KMS-11 (cell line): ENCODE results near the gene SH3D21.

Experiments used
- H2AFZ ChIP-seq: fragments of 200-600 bp; sonication (generic); 2 replicates; pipeline ENCODE4 v1.6.1; 2016; ENCODE audit warnings: antibody characterized with exemption, mixed run types, low read depth
- H3K27ac ChIP-seq: fragments of 200-600 bp; sonication (generic); 2 replicates; pipeline ENCODE4 v1.6.1; 2016; ENCODE audit warnings: mild to moderate bottlenecking, mixed run types
- H3K27me3 ChIP-seq: fragments of 200-600 bp; sonication (generic); 2 replicates; pipeline ENCODE4 v1.6.1; 2017; ENCODE audit warnings: mild to moderate bottlenecking, low read depth, mixed run types, moderate library complexity; ENCODE audit not compliant: insufficient read depth
- H3K36me3 ChIP-seq: fragments of 200-600 bp; sonication (generic); 2 replicates; pipeline ENCODE4 v1.6.1; 2017; ENCODE audit warnings: mild to moderate bottlenecking, mixed run types; ENCODE audit not compliant: insufficient read depth
- H3K4me1 ChIP-seq: fragments of 200-600 bp; sonication (generic); 2 replicates; pipeline ENCODE4 v1.6.1; 2016; ENCODE audit warnings: mild to moderate bottlenecking, low read depth, mixed run types; ENCODE audit not compliant: poor library complexity, severe bottlenecking
- H3K4me2 ChIP-seq: fragments of 200-600 bp; sonication (generic); 2 replicates; pipeline ENCODE4 v1.7.0; 2016; ENCODE audit warnings: mild to moderate bottlenecking, mixed run types
- H3K4me3 ChIP-seq: fragments of 200-600 bp; sonication (generic); IDR thresholded peaks from 2 replicates; pipeline ENCODE4 v1.6.1; 2017; ENCODE audit warnings: low read depth, low read length, mixed read lengths; ENCODE audit not compliant: insufficient read depth
- H3K79me2 ChIP-seq: fragments of 200-600 bp; sonication (generic); 2 replicates; pipeline ENCODE4 v1.6.1; 2016; ENCODE audit warnings: low read depth, mixed run types; ENCODE audit not compliant: insufficient read depth
- H3K9ac ChIP-seq: fragments of 200-600 bp; sonication (generic); 2 replicates; pipeline ENCODE4 v1.6.1; 2016; ENCODE audit warnings: mild to moderate bottlenecking, mixed run types
- H4K20me1 ChIP-seq: fragments of 200-600 bp; sonication (generic); 2 replicates; pipeline ENCODE4 v1.6.1; 2016; ENCODE audit warnings: mild to moderate bottlenecking, mixed run types; ENCODE audit not compliant: insufficient read depth
- CTCF ChIP-seq: fragments of 200-600 bp; sonication (generic); conservative IDR thresholded peaks from 2 replicates; pipeline ENCODE4 v1.6.1; 2017; ENCODE audit warnings: low read depth, mild to moderate bottlenecking, antibody characterized with exemption, low read length, moderate library complexity, mixed read lengths

Gene SH3D21

GRCh38 chr1:36276688-36277087 is 29.5 kb upstream of the SH3D21 start:
- Histone ChIP-seq H3K36me3 (no peaks in the 10 kb centered on the region), H3K4me3 (no peak overlapping the region), H3K27me3 (no peaks in the 10 kb centered on the region), H2AFZ (no peak overlapping the region), H3K9ac (no peak overlapping the region), H3K27ac (no peak overlapping the region), H3K4me2 (no peak overlapping the region), H3K4me1 (peaks cover 3% of the 10 kb centered on the region), H3K79me2 (peaks cover 5% of the 10 kb centered on the region; the same call in 1 of the 2 replicates), H4K20me1 (peaks cover 4% of the 10 kb centered on the region; the same call in 1 of the 2 replicates)
- TF ChIP-seq CTCF = no peak

- H3K4me2 ChIP-seq = no peak overlapping the region
- H3K36me3 ChIP-seq = no peaks in the 10 kb centered on the region
- no peaks in the 10 kb centered on the region for H4K20me1 ChIP-seq
- no peaks in the 10 kb centered on the region for H3K27me3 ChIP-seq
- no peak overlapping the region for H2AFZ ChIP-seq
- peaks cover 1% of the 10 kb centered on the region; the same call in 1 of the 2 replicates for H3K79me2 ChIP-seq
- H3K4me1 ChIP-seq = peaks cover 3% of the 10 kb centered on the region
- TF ChIP-seq CTCF = no peak
- no peak overlapping the region for H3K27ac ChIP-seq
- H3K9ac ChIP-seq = no peak overlapping the region
- no peak overlapping the region for H3K4me3 ChIP-seq
These were observed 26.9 kb upstream of the SH3D21 start for GRCh38 chr1:36279110-36279788.

- Histone ChIP-seq H3K36me3 (no peaks in the 10 kb centered on the region), H2AFZ (no peak overlapping the region), H3K27me3 (no peaks in the 10 kb centered on the region), H3K9ac (no peak overlapping the region), H3K27ac (no peak overlapping the region), H3K4me3 (no peak overlapping the region), H3K79me2 (no peaks in the 10 kb centered on the region; the same call in 1 of the 2 replicates), H3K4me1 (peaks cover 5% of the 10 kb centered on the region), H3K4me2 (no peak overlapping the region), H4K20me1 (no peaks in the 10 kb centered on the region)
- no peak for TF ChIP-seq CTCF
These were observed 26.3 kb upstream of the SH3D21 start for GRCh38 chr1:36279789-36280296.

GRCh38 chr1:36284061-36284460 is 22.1 kb upstream of the SH3D21 start:
- no peak overlapping the region for H3K27ac ChIP-seq
- peaks cover 19% of the 10 kb centered on the region for H3K4me1 ChIP-seq
- H3K79me2 ChIP-seq = peaks cover 10% of the 10 kb centered on the region; the same call in 1 of the 2 replicates
- no peak overlapping the region for H2AFZ ChIP-seq
- peaks cover 8% of the 10 kb centered on the region; the same call in 1 of the 2 replicates for H3K36me3 ChIP-seq
- no peak overlapping the region for H3K4me3 ChIP-seq
- H3K4me2 ChIP-seq = no peak overlapping the region
- H3K9ac ChIP-seq = no peak overlapping the region
- no peak for TF ChIP-seq CTCF
- no peaks in the 10 kb centered on the region for H3K27me3 ChIP-seq
- H4K20me1 ChIP-seq = no peaks in the 10 kb centered on the region
